Left colon (tissue), 2 donors: ENCODE results near the gene BTG2. TPM values are rescaled to one million over a fixed set of nuclear protein-coding genes. Genes with fewer than 3 reads are reported as not detected.

Experiments used
- ATAC-seq: fragments of 200-7000 bp; cut with Tn5 transposase; one replicate; pipeline ENCODE4 v1.9.1; 2020; ENCODE audit warnings: mild to moderate bottlenecking, moderate library complexity
- DNase-seq, 2 donors: peaks; one replicate each; pipeline ENCODE4 v3.0.0-alpha.2; 2020
- intact Hi-C, 2 donors: fragments of 100-400 bp; cut with DNase I in 1 of 2; cut with micrococcal nuclease in 1 of 2; formaldehyde crosslinking; loops; one replicate each; pipeline versions ENCODE4 v1.11.2 to v1.14.0; 2022; cut with DNase I, micrococcal nuclease
- total RNA-seq, 2 donors: library from RNA; stranded (reverse); fragmentation: NEBNext Ultra II Directional; extraction: Animal tissue kit (Norgen Biotek cat#: 25700); gene quantifications; one replicate each; pipeline ENCODE4 v1.2.1, GENCODE V29; 2021
- donor health status: DM: no; HTN: no; CAD: no.
- donor health status: DM: yes; HTN: yes; CAD: no.

The BTG2 gene
- total RNA-seq, 2 donors from 2014 or later, result 70.5 to 76.9 TPM

GRCh38 chr1:203325418-203326091 is 20.2 kb downstream of the BTG2 start:
- DNase-seq (peak; percentile 81 to 89), ATAC-seq (peak; percentile 36)
- intact Hi-C loops, result loop anchor here in 1 of 2 donors (5.0 kb wide), 1 partner anchor 53 kb away; no protein-coding TSS in a partner anchor

- ATAC-seq, result peak; percentile 74
- peak; percentile 95 to 96 for DNase-seq
- intact Hi-C loops, result loop anchor here in 1 of 2 donors (5.0 kb wide), 1 partner anchor 55 kb away; no protein-coding TSS in a partner anchor
Measured at GRCh38 chr1:203326830-203327683, 21.7 kb downstream of the BTG2 start.

GRCh38 chr1:203327684-203328457 is 22.6 kb downstream of the BTG2 start:
- DNase-seq (peak; percentile 79 to 80), ATAC-seq (peak; percentile 43)
- intact Hi-C loops, result loop anchor here in 1 of 2 donors (5.0 kb wide), 1 partner anchor 56 kb away; no protein-coding TSS in a partner anchor

- DNase-seq (peak; percentile 76 to 77), ATAC-seq (peak; percentile 16)
- intact Hi-C loops, result loop anchor here in 1 of 2 donors (5.0 kb wide), 1 partner anchor 56 kb away; no protein-coding TSS in a partner anchor
Measured at GRCh38 chr1:203328714-203329122, 23.4 kb downstream of the BTG2 start.

GRCh38 chr1:203331224-203331623 is 25.9 kb downstream of the BTG2 start:
- intact Hi-C loops, result no loop called here
- no peak for ATAC-seq
- DNase-seq, result no peak

GRCh38 chr1:203335503-203335902 is 30.2 kb downstream of the BTG2 start:
- ATAC-seq (no peak), DNase-seq (peak; percentile 2 to 20)
- intact Hi-C loops, result loop anchor here in 1 of 2 donors (5.0 kb wide), 1 partner anchor 63 kb away; no protein-coding TSS in a partner anchor

GRCh38 chr1:203336097-203336496 is 30.8 kb downstream of the BTG2 start:
- peak; percentile 2 to 12 for DNase-seq
- intact Hi-C loops, result loop anchor here in 1 of 2 donors (5.0 kb wide), 1 partner anchor 64 kb away; no protein-coding TSS in a partner anchor
- no peak for ATAC-seq

GRCh38 chr1:203338335-203339036 is 33.2 kb downstream of the BTG2 start:
- peak; percentile 62 to 69 for DNase-seq
- ATAC-seq, result peak; percentile 55
- intact Hi-C loops, result loop anchor here in 1 of 2 donors (5.0 kb wide), 1 partner anchor 66 kb away; no protein-coding TSS in a partner anchor

GRCh38 chr1:203340112-203340790 is 34.9 kb downstream of the BTG2 start:
- peak; percentile 69 to 77 for DNase-seq
- intact Hi-C loops, result loop anchor here (2.0 to 5.0 kb wide), 3 partner anchors 68 to 147 kb away; no protein-coding TSS in a partner anchor
- peak; percentile 76 for ATAC-seq

- intact Hi-C loops, result loop anchor here (5.0 kb wide), 2 partner anchors 70 to 145 kb away; no protein-coding TSS in a partner anchor
- ATAC-seq, result peak; percentile 83
- peak in 1 of 2 donors; percentile 71 for DNase-seq
Measured at GRCh38 chr1:203342192-203342940, 37.0 kb downstream of the BTG2 start.

- intact Hi-C loops, result loop anchor here (5.0 kb wide), 2 partner anchors 72 to 143 kb away; no protein-coding TSS in a partner anchor
- no peak for ATAC-seq
Measured at GRCh38 chr1:203343956-203344754, 38.8 kb downstream of the BTG2 start.

GRCh38 chr1:203346060-203346768 is 40.9 kb downstream of the BTG2 start:
- DNase-seq, result no peak
- intact Hi-C loops, result no loop called here
- no peak for ATAC-seq

More at GRCh38 chr1:203343956-203344754, 38.8 kb downstream of the BTG2 start:
- no peak for DNase-seq

GRCh38 chr1:203346769-203347102 is 41.4 kb downstream of the BTG2 start:
- intact Hi-C loops, result no loop called here
- ATAC-seq, result no peak
- DNase-seq, result no peak

GRCh38 chr1:203349166-203349565 is 43.8 kb downstream of the BTG2 start:
- ATAC-seq, result no peak
- intact Hi-C loops, result no loop called here
- DNase-seq, result no peak

GRCh38 chr1:203349773-203350524 is 44.6 kb downstream of the BTG2 start:
- intact Hi-C loops, result no loop called here
- ATAC-seq, result peak; percentile 33

More at GRCh38 chr1:203349773-203350524, 44.6 kb downstream of the BTG2 start:
- no peak for DNase-seq
